ENCODE data around the gene SUCNR1.
"Not testable (repeated sequence)": the region's sequence is repeated elsewhere in the genome, so short reads cannot be mapped to it uniquely, and the experiment has no call there.

SUCNR1 gene

DNA sequence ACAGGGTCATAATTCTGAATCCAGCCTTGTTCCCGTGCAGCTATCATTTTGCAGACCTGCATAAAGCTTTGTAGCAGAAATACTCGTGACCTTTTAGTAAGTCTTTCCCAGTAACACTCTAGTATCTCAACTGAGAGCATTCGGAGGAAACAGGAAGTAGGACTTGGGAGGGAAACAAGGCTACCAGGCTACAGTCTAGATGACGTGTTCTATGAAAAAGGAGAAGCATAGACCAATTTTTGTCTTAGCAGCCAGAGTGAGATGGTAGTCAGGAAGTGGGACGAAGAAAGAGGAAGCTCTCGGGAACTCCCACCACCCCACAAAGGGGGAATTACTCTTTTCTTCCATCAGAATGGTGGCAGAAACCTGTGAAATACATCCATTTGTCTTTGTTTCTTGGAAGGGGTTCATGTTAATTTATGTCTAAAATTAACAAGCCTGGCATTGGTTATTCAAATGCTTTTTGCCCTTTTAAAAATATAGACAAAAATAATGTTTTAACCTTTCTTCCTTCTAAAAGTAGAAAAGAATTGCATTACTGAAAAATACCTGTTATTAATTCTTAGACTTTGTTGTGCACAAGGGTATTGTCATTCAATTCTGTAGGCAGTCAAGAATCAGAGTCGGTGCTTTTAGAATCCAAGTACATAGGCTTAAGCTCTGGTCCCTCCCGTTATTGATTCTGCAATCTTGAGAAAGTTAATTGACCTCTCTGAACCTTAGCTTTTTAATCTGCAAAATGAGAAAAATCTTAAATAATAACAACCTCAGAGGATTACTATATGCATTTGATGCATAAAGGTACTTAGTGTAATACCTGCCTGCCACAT is 1.6 kb upstream of the SUCNR1 start:
- no peak for DNase-seq (ENCODE audit: low read depth, low spot score)

DNA sequence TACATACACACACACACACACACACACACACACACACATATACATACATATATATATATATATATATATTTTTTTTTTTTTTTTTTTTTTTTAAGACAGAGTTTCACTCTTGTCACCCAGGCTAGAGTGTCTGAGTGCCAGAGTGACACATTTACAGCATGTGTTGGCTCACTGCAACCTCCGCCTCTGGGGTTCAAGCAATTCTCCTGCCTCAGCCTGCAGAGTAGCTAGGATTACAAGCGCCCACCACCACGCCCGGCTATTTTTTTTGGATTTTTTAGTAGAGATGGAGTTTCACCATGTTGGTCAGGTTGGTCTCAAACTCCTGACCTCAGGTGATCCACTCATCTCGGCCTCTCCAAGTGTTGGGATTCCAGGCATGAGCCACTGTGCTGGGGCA is 636 bp downstream of the SUCNR1 start:
- DNase-seq (ENCODE audit: low read depth, low spot score): not testable (repeated sequence)

GRCh38 chr3:151875759-151876158 is 2.3 kb downstream of the SUCNR1 start:
- no peak for DNase-seq (ENCODE audit: low read depth, low spot score)

DNA sequence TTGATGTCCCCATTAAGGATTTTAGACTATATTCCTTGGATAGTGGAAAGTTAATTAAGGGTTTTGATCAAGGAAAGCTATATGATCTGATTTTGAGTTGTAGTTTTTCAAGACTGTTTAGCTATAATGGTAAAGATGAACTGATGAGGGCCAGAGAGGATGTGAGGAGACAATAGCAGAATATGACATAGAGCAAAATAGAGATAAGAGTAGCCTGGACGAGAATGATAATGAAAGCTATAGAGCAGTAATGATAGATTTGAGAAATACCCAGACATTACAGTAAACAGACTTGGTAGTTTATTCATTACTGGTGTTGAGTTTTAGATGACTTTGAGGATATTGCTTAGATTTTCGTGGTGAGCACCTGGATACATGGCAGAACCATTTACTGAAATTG is 3.8 kb downstream of the SUCNR1 start:
- DNase-seq (ENCODE audit: low read depth, low spot score): no peak

GRCh38 chr3:151878465-151878864 is 5.0 kb downstream of the SUCNR1 start:
- no peak for DNase-seq (ENCODE audit: low read depth, low spot score)

- no peak for DNase-seq (ENCODE audit: low read depth, low spot score)
Observed at GRCh38 chr3:151879037-151879436, 5.6 kb downstream of the SUCNR1 start.

DNA sequence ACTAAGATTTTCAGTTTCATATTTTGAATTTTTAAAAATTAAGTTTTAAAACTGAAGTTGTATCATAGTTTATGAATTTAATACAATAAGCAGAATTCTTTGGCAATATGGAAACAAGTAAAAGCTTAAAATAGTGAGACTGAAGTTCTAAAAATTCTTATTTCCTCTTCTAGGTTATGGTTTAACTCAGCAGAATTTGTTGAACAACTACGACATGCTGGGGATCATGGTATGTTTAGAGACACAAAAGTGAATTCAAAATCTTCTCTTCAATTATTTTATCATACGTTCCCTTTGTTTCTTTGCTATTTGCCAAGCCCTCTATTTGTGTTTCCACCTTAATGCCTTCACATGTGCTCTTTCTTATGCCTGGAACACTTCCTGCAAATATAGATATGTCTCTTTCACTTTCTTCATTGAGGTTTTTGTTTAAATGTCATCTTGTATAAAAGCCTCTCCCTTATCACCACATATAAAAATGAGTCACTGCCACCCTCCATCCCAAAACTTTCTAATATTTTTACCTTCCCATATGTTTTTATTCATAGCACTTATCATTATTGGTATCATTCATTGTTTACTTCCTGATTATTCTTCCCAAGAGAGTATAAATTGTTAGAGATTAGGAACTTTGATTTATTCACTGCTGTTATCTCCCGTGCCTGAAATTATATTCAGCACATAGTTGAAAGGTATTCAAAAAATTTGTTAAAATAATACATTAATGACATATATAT is 6.4 kb downstream of the SUCNR1 start:
- no peak for DNase-seq (ENCODE audit: low read depth, low spot score)

DNA sequence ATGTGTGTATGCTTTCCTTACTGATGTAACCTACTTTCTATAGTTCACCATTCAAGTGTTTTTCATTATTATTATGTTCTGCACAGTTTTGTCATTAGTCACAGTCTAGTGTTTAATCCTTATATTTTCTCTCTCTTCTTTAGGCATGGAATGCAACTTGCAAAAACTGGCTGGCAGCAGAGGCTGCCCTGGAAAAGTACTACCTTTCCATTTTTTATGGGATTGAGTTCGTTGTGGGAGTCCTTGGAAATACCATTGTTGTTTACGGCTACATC is 6.9 kb downstream of the SUCNR1 start:
- DNase-seq (ENCODE audit: low read depth, low spot score): no peak

GRCh38 chr3:151881137-151881536 is 7.7 kb downstream of the SUCNR1 start:
- DNase-seq (ENCODE audit: low read depth, low spot score): no peak

GRCh38 chr3:151885397-151885796 is 12.0 kb downstream of the SUCNR1 start:
- DNase-seq (ENCODE audit: low read depth, low spot score): not testable (repeated sequence)

DNA sequence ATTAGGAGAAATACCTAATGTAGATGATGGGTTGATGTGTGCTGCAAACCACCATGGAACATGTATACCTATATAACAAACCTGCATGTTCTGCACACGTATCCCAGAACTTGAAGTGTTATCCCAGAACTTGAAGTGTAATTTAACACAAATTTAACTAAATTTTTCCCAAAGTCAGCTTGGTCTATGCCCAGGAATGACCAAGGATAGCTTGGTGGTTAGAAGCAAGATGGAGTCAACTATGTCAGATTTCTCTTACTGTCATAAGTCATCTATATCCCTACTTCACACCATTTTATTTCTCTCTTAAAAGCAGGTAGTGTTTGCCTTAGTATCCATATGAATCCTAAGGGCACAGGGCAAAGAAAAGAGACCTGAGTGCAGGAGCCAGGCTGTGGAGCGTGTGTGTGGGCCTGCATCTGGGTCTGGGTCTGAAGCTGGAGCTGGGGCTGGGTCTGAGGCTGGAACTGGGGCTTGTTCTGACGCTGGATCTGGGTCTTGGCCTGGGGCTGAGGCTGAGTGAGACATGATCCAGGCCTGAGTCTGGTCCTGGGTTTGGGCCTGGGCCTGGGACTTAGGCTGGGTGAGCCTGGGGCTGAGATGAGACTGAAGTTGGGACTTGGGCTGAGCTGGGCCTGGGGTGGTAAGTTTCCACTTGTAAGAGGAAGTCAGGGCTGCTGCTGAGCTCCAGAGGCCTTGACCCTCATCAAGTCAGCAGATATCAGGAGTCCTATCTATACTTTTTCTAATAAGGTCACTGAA is 14.2 kb downstream of the SUCNR1 start:
- not testable (repeated sequence) for DNase-seq (ENCODE audit: low read depth, low spot score)

DNA sequence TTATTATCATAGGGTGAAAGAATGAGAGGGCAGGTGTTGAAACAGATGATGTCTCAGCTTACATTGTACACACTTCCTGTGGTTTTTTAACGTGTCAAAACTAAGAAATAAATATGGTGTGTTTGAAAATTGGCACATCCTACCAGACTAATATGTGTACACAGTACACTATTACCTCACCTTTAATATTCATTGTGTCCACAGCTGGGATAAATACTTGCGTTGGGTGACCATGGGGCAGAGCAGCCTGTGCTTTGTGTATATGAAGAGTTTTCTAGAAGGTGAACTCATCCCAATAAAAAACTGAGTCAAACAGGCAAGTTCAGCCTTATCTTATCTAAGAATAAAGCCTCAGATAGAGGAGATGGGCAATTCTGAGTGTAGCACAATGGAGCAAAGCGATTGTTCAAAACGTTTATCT is 17.3 kb downstream of the SUCNR1 start:
- no peak for DNase-seq (ENCODE audit: low read depth, low spot score)

- DNase-seq (ENCODE audit: low read depth, low spot score): no peak
Observed at GRCh38 chr3:151891721-151892120, 18.3 kb downstream of the SUCNR1 start.

DNA sequence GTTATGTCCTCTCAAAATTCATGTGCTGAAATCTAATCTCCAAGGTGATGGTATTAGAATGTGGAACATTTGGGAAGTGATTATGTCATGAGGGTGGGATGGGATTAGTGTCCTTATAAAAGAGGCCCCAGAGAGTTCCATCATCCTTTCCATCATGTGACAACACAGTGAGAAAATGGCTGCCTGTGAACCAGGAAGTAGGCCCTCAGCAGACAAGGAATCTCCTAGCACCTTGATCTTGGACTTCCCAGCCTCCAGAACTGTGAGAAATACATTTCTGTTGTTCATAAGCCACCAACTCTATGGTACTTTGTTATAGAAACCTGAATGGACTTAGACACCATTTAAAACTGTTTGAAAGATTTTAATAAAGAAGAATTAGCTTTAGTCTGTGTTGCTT is 20.8 kb downstream of the SUCNR1 start:
- no peak for DNase-seq (ENCODE audit: low read depth, low spot score)

DNA sequence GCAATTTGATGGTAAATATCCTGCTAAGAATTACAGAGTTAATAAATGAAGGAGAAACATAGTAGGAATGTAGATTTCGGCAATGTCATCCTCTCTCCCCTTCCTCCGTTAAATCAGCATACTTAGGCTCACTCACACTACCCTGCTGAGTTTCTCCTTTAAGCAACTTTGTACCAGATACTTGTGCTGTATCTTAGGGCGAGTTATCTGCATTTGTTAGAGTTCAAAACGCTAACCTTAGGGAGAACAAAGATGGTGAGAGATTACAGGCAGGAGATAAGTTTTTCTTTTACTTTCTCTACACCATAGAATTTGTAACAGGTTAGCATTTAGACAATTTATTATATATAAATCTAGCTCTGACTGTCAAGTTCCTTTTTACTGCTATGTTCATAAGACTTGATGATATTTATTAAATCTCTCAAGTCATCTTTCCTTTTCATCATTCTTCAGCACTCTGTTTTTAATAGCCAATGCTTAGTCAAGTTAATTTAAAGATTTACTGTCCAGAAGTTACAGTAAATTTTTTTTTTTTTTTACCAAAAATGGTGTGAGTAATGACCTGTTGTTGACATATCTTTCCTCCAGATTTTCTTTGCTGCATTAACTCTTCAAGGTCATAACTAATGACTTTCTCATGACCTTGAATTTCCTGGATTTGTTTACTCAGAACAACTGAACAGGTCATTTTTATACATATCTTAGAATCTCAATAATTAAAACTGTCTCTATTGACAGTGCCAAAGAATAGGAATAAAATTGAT is 22.2 kb downstream of the SUCNR1 start:
- DNase-seq (ENCODE audit: low read depth, low spot score): no peak

GRCh38 chr3:151896246-151897012 is 23.0 kb downstream of the SUCNR1 start:
- no peak for DNase-seq (ENCODE audit: low read depth, low spot score)

GRCh38 chr3:151898121-151898520 is 24.7 kb downstream of the SUCNR1 start:
- DNase-seq (ENCODE audit: low read depth, low spot score): not testable (repeated sequence)

GRCh38 chr3:151898564-151899261 is 25.3 kb downstream of the SUCNR1 start:
- not testable (repeated sequence) for DNase-seq (ENCODE audit: low read depth, low spot score)

DNA sequence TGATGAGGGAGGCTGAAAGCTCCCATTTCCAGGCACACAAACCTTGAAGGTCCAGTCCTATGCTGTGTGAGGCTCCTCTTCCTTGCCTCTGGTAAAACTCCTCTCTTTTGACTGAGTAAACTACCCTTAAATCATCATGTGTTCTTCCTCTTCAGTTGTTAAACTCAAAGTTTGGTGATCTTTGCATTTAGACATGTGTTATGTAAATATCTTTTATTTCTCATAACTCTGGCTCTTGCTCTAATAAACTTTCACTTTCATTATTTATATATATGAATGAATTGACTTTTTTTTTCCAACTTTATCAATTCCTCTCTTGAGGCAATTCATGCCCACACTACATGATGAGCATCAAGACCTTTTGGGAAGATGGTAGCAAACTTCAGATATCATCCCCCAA is 26.6 kb downstream of the SUCNR1 start:
- DNase-seq (ENCODE audit: low read depth, low spot score): no peak

GRCh38 chr3:151900460-151900859 is 27.0 kb downstream of the SUCNR1 start:
- no peak for DNase-seq (ENCODE audit: low read depth, low spot score)

All from brain pericyte (primary cell).